ENCODE measurements around the gene NFATC3.
"Not testable (repeated sequence)": the region's sequence is repeated elsewhere in the genome, so short reads cannot be mapped to it uniquely, and the experiment has no call there.

Gene NFATC3

GRCh38 chr16:68120496-68120895 is 35.3 kb downstream of the NFATC3 start:
- not testable (repeated sequence) for DNase-seq

- DNase-seq, result no peak
These were observed 41.2 kb downstream of the NFATC3 start for GRCh38 chr16:68126395-68126794.

- no peak for DNase-seq
These were observed 43.6 kb downstream of the NFATC3 start for GRCh38 chr16:68128577-68129305.

GRCh38 chr16:68130520-68130919 is 45.4 kb downstream of the NFATC3 start:
- no peak for DNase-seq

DNA sequence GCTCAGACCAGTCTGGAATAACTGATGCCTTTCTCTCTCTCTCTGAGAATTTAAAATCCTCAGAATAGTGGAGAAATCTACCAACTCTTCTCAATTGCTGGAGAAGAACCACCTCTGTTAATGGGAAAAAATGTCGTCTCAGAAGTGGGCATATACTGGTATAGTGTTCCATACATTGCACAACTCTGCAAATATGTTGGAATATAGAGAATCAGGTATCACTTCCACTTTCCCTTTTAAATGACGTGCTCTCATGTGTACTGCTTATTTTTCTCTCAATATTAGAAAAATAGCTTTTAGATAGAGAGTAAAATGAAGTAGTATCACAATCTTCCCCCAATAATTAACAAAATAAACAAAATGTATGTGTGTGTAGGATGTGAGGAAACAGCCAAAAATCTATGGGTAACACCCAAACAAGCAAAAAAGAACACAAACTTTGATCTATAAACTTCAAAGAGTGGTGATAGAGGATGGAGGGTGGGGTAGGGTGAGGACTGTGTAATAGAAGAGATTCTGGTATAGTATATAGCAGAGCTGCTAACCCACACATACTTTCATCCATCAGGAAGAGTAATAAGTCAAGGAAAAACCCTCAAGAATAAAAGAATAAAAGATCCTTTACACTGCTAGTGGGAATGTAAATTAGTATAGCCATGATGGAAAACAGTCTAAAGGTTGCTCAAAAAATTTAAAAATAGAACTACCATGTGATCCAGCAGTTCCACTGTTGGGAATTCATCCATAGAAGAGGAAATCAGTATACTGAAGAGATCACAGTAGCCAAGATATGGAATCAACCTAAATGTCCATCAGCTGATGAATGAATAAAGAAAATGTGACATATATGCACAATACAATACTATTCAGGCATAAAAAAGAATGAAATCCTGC is 46.9 kb downstream of the NFATC3 start:
- DNase-seq, result no peak

DNA sequence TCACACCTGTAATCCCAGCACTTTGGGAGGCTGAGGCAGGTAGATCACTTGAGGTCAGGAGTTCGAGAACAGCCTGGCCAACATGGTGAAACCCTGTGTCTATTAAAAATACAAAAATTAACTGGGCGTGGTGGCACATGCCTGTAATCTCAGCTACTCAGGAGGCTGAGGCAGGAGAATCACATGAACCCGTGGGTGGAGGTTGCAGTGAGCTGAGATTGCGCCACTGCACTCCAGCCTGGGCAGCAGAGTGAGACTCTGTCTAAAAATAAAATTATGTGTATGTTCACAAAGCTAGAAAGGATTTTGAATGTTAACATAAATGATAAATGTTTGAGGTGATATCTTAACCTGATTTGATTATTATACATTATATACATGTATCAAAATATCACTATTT is 47.8 kb downstream of the NFATC3 start:
- DNase-seq, result not testable (repeated sequence)

DNA sequence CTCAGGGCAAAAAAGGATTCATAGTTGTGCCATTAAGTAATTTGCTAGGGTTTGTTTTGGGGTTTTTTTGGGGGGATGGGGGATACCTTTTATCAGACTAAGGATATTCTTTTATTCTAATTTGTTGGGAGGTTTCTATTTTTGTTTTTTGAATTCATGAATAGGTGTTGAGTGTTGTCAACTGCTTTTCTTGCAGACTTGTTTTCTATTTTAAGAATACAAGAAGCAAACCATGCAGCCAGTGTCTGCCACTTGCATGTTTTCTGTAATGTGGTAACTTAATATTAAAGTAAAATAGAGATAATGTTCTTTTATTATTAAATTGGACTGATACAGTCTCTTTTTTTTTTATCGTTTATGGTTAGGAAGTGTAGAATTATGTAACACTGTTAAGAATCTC is 49.5 kb downstream of the NFATC3 start:
- no peak for DNase-seq

DNA sequence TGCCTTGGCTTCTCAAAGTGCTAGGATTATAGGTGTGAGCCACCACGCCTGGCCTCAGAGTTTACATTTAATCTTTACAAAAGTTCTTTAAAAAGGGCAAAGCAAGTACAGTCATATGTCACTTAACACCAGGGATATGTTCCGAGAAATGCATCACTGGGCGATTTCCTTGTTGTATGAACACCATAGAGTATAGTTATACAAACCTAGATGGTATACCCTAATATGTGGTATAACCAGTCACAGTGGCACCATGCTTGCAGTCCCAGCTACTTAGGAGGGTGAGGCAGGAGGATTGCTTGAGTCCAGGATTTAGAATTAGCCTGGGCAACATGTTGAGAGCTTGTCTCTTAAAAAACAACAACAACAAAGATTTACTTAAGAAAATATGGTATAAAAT is 51.3 kb downstream of the NFATC3 start:
- DNase-seq, result no peak

DNA sequence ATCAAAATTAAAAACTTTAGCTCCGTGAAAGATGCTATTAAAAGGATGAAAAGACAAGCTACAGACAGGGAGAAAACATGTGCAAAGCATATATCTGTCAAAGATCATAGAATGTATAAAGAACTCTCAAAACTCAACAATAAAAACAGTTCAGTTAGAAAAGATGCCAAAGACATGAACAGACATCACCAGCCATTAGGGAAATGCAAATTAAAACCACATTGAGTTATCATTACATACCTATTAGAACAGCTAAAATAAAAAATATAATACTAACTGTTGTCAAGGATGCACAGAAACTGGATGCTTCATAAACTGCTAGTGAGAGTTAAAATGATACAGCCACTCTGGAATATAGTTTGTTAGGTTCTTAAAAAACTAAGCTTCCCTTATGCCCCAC is 58.8 kb downstream of the NFATC3 start:
- DNase-seq, result no peak

- DNase-seq, result no peak
These were observed 61.4 kb downstream of the NFATC3 start for GRCh38 chr16:68146585-68146984.

GRCh38 chr16:68147444-68147843 is 62.3 kb downstream of the NFATC3 start:
- no peak for DNase-seq

DNA sequence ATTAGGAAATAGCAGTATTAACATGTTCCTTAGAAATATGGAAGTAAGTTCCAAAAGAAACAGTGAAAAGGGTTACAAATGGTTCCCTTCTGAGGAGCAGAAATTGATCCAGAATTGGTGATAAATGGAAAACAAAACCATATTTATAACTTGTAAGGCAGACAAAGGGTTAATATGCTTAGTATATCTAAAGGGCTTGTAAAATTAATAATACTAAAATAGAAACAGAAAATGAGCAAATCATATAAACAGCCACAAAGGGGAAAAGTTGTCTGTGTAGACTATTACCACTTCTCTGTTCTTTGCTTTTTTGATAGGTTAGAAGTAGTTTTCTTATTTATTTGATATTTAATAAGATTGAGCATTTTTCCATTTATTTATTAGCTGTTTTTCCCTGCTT is 64.4 kb downstream of the NFATC3 start:
- DNase-seq, result no peak

DNA sequence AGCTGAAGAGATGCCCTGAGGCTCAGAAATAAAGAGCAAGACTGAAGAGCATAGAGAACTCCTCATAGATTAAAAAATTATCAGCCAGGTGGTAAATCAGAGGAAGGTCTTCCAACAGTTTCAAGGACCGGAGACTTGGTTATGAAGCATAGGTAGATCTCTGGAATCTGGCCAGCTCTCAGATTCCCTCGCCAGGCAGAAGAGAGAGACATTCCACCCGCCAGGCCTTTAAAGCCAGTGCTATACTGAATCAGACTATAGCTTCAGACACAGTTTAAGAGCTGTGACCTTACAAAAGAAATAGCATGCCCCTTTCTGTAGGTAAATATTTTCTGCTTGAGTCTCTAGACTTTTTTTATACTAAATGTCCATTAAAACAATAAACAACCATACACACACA is 70.3 kb downstream of the NFATC3 start:
- DNase-seq, result no peak

- DNase-seq, result no peak
These were observed 77.2 kb downstream of the NFATC3 start for GRCh38 chr16:68162413-68162812.

GRCh38 chr16:68163275-68163674 is 78.1 kb downstream of the NFATC3 start:
- not testable (repeated sequence) for DNase-seq

DNA sequence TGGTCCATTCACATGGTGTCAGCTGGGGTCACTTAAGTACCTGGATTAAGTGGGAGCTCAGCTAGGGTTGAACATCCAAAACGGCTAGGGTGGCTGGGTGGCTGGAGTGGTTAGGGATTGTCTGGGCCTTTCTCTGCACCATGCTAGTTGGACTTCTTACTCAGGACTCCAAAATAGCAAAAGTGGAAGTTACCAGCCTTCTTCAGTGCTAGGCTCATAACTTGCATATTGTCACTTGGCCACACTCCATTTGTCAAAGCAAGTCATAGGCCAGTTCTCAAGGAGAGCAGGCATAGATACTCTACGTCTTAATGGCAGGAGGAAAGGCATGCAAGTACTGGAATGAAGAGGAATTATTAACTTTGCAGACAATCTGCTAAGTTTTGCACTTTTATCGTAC is 81.1 kb downstream of the NFATC3 start:
- no peak for DNase-seq

GRCh38 chr16:68179196-68179795 is 94.1 kb downstream of the NFATC3 start:
- DNase-seq, result no peak

DNA sequence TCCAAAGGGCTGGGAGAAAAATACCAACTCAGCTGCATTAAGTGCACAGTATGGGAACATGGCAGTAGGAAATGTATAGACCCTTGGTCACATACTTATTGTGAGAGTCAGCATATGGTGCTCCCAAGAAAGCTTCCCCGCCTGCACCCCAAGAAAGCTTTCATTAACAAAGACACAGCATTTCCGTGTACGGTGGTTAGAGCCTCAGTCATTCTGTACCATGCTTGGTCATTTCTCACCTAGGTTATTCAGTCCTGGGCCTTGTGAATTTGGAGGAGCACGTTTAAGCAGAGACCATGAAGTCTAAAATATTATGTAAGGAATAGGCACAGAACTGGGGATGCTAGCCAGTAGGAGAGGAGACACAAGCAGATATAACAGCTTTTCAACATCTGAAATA is 94.7 kb downstream of the NFATC3 start:
- DNase-seq, result no peak

DNA sequence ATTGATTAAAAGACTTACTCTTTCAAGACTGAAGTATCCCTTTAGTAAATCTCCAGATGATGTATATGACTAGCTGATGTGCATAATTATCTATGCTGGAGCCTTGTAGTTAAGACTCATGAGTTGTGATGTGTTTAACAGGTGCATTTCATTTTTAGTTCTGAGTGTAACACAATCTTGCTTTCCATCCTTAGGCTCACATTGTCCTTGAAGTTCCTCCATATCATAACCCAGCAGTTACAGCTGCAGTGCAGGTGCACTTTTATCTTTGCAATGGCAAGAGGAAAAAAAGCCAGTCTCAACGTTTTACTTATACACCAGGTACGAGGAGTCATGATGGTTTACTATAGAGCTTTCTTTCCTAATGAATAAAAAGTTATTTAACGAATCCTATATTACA is 97.9 kb downstream of the NFATC3 start:
- no peak for DNase-seq

- no peak for DNase-seq
These were observed 101.7 kb downstream of the NFATC3 start for GRCh38 chr16:68186877-68187276.

DNA sequence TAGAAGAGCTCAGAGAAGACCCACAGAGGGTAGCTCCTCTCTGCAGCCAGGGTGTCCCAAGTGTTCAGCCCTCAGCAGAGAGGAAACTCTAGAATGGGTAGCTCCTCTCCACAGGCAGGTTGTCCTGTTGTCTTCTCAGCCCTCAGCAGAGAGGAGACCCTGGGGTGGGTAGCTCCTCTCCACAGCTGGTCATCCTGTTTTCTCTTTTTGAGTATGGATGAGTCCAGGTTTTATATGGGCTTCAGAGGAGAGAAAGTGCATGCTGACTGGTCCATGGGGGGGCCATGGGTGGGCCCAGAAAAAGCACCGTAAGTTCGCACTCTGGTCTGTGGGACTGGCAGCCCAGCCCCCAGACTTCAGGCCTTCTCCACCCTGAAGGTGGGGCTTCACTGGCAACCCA is 102.3 kb downstream of the NFATC3 start:
- no peak for DNase-seq

- no peak for DNase-seq
These were observed 103.0 kb downstream of the NFATC3 start for GRCh38 chr16:68188170-68188569.

DNA sequence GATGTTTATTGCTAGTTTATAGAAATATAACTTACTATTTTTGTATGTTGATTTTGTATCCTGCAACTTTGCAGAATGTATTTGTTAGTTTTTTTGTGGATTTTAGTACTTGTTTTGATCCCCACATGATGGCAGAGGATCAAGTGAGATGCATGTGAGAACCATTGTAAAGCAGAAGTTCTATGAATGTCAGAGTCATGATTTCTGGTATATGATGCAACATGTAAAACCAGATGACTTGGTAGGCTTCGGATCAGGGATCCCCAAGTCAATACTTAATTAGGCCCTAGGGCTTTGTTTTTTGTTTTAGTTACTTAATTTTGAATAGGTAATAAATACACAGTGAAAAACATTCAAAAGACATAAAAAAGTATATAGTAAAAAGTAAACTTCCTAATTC is 104.9 kb downstream of the NFATC3 start:
- DNase-seq, result no peak

Measured in activated effector memory CD4-positive, alpha-beta T cell treated with Interleukin-2 at 50 U/mL for 16 hours (primary cell).